ENCODE data around the gene GSTA4.
"Not testable (repeated sequence)": the region's sequence is repeated elsewhere in the genome, so short reads cannot be mapped to it uniquely, and the experiment has no call there.

GSTA4 gene

DNA sequence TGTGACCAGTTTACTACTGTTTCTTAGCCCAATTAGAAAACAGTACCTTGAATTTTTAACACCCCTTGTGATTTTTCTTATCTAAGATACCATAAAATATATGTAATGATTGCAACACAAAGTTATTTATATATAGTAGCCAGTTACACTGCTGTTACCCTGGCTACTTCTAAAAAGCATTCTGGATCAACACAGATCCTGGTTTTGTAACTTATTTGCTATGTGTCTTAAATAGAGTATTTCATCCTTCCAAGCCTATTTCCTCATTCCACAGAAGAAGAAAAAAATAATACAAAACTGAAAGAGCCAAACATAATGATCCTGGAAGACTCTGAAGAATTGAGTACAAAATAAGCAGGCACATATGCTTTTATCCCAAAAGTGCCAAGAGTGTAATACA, 19.0 kb upstream of the GSTA4 start:
- DNase-seq (ENCODE audit: low read depth in 3 of 3), result no peak

DNA sequence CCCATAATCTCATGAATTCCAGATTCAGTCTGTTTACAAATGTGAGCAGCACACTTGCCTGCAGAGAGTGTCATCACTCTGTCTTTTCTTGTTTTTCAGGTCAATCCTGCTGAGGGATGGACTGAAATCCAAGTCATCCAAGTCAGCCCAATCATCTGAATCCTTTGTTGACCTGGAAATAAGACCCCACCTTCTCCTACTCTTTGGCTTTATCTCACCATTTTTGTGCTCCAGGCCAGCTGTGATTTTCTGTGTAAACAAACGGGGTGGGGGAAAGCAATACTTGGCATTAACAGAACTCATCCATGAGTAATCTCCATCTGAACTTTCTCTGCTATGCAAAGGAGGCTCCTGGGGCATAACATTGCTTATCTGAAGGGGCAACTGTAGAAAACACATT, 16.9 kb upstream of the GSTA4 start:
- DNase-seq (ENCODE audit: low read depth in 3 of 3), result no peak

DNA sequence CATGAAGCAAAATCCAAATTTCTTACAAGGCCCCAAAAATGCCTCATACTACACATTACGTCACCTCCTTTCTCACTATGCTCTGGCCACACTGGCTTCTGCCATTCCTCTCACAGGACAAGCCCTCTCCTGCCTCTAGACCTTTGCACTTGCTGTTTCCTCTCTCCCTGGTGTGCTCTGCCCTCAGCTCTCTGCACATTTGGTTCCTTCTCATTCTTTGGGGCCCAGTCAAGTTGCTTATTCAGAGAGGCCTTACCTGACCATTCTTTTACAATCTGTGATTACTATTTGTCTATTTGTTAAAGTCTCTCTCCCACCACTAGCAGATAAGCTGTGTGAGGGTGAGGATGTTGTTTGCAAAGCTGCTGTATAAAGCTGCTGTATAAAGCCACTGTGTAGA, 15.4 kb upstream of the GSTA4 start:
- DNase-seq (ENCODE audit: low read depth in 3 of 3), result no peak

DNA sequence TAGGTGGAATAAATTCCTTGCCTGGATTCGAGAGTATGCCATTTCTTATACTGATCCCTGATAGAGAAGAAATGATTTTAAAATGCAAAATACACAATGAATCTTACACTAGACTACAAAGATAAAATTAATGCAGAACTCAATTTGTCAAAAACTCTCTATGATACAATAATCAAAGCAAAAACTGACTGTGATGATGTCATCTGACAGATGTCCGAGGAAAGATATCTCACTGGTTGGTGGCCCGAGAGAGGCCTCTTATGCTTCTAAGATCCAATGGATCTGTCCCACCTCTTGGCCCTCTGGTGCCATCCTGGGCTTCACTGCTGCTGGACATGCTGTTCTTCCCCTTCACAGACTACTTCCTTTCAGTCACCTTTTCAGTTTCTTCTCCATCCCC, 14.4 kb upstream of the GSTA4 start:
- no peak for DNase-seq (ENCODE audit: low read depth in 3 of 3)

DNA sequence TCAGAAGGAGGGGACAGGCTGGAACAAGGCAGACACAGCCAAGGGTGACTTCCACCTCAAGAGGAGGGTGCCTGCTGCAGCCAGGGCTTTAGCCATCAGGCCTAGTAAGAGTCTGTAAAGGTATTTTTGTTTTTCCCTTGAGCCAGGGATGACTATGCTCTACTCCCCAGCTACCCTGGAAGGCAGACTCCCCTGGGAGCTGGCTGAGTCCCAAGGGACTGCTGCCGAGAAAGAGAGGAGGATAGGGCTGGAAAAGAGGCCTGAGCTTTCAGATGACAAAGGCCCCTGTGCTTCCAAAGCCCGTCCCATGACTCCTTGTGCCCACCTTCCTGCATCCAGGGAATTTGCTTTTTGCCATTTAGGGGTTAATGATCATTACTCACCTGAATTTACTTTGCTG, 14.0 kb upstream of the GSTA4 start:
- DNase-seq (ENCODE audit: low read depth in 3 of 3), result no peak

DNA sequence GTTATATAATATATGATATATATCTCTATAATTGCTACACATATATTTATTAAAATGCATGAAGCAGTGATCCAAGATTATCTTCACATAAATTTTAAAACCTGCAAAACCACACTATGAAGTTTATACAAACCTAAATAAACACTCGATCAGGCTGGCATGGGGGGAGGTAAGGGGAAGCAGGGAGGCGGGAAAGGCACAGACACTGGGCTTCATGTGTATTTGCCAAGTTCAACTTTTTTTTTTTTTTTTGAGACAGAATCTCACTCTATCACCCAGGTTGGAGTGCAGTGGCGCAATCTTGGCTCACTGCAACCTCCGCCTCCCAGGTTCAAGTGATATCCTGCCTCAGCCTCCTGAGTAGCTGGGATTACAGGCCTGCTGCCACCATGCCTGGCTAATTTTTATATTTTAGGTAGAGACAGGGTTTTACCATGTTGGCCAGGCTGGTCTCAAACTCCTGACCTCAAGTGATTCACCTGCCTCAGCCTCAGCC, 13.2 kb upstream of the GSTA4 start:
- not testable (repeated sequence) for DNase-seq (ENCODE audit: low read depth in 3 of 3)

DNA sequence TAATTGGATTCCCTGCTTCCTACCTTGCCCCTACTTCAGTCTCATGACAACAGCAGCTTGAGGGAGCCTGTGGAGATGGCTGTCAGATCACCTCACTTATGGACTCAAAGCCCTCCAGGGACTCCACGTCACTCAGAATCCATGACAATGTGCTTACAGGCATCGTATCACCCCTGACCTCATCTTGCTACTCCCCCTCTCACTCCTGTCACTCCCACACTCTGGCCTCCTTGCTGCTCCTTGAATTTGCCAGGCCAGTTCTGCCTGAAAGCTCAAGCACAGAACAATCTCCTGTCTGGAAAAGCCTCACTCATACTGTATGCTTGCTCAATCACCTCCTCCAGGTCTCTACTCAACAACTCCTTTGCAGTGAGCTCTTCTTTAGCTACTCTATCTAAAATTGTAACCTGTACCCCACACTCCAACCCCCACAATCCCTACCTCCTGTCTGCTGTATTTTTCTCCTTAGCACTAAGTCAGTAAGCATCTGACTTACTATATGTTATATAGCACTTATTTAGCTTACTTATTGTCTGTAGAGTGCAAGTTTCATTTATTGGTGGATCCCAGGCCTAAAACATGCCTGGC, 10.7 kb upstream of the GSTA4 start:
- no peak for DNase-seq (ENCODE audit: low read depth in 3 of 3)

DNA sequence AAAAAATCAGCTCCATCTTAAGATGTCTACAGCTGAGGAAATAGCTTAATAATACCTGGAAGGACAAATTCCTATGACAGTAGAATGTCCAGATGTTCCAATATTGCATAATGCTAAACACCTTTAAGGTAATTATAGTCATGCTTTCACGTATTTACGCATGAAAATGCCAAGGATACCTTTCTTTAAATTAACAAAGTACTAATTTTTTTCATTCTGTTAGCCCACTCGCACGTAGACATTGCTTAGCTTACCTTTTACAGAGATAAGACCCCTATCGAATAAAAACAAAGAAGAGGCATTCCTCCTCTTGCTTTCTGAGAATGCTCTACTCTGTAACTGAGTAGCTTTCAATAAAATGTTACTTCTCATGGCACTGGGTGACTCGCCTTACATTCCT, 4.4 kb upstream of the GSTA4 start:
- no peak for DNase-seq (ENCODE audit: low read depth in 3 of 3)

DNA sequence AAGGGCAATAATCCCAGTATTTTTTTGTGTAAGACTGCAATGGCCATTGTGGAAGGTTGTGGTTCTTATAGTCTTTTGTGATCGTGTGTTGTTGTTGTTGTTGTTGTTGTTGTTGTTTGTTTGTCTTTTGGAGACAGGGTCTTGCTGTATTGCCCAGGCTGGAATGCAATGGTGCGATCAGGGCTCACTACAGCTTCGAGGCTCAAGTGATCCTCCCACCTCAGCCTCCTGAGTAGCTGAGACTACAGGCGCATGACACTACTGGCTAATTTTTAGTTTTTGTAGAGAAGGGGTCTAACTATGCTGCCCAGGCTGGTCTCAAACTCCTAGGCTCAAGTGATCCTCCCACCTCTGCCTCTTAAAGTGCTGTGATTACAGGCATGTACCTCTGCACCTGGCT, 3.5 kb upstream of the GSTA4 start:
- DNase-seq (ENCODE audit: low read depth in 3 of 3), result no peak

DNA sequence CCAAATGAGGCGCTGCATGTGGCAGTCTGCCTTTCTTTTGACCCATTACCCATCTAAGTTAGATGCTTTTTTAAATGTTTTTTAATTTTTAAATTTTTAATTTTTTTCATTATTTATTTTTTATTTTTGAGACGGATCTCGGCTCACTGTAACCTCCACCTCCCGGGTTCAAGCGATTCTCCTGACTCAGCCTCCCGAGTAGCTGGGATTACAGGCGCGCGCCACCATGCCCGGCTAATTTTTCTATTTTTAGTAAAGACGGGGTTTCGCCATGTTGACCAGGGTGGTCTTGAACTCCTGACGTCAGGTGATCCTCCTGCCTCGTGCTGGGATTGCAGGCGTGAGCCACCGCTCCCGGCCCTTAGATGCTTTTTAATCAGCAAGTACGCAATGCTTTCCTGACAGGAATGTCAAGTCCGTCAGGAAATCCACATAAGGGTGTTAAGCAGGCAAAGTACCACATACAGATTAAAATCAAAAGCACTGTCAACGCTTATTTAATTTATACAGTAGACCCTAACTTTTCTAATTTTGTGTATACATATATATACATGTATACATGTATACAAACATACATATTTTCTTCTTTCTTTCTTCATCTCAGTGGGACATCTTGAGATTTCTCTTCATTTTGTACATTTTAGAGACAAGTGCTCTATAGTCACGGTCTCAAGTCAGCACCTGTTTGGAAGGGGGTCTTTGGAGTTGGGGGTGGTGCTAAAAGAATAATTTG, 995 bp upstream of the GSTA4 start:
- no peak for DNase-seq (ENCODE audit: low read depth in 3 of 3)

DNA sequence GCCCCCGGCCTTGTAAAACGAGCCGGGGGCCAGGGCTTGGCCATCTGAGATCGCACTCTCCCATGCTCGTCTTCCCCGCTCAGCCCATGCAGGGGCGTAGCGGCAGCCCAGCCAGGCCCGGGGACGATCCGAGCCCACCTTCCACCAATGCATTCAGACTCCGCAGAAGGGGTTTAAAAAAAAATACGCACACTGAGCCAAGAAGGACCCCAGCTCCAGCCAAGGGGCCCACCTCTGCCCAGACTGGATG, 320 bp downstream of the GSTA4 start:
- DNase-seq (ENCODE audit: low read depth in 3 of 3), result peak in 1 of 3 experiments; percentile 35

DNA sequence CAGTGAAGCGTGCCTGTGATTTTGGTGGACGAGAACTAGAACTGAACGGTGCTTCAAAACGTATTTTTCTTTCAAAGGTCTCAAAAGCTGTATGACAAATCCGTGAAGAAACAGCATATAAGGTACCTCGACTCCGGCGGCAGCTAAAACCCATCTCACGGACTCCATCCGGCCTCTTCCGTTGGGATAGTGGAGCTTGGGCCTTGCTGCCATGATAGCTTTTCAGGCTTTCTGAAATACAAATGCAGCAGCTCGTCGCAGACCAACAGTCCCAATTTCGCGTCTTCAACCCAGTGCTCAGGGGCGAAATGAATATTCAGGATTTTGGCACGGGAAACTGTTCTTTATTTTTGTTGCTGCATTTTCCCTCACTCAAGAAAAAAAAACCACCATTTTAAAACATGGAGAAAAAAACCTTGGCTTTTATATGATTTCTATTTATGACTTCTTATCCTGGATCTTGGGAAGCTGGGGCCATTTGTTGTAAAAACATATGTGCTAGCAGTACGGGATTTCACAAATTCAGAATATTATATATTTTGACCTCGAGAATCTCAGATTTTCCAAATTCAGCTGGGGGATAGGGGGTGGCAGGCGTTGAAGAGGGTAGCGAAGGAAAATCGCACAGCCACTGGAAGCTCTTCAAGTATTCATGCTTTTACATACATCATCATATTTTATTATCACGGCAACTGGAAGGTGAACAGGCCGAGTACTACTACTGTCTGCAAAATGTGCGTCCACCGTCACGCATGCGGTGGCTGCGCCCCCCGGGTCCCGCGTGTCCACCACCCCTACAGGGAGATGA, 849 bp downstream of the GSTA4 start:
- no peak for DNase-seq (ENCODE audit: low read depth in 3 of 3)

DNA sequence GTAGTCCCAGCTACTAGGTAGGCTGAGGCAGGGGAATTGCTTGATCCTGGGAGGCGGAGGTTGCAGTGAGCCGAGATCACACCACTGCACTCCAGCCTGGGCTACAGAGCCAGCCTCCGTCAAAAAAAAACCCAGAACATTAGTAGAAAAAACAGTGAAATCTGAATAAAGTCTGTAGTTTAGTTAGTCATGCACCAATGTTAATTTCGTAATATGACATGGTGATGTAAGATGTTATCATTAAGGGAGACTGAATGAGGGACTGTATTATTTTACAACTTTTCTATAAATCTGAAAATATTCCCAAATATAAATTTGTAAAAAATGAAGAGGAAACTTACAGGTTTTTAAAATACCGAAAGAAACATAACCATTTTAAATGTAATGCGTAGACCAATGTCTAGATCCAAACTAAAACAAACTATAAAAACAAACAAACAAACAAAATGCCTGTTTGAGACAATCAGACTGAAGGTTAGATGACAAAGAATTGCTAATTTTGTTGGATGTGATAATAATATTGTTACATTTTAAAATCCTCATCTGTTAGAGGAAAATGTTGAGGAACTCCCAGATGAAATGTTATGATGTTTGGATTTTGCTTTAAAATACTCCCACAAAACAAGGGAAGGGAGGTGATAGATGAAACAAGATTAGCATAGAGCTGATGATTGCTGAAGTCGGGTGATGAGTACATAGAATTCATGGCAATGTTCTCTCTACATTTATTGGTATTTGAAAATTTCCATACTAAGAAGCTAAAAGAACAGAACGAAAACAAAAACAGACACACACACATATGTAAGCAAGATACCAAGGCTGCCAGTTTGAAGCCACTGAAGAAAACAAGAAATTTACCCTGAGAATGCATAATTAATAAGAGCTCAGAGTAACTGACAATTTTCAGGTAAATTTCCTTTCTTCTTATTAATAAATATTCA, 1.8 kb downstream of the GSTA4 start:
- no peak for DNase-seq (ENCODE audit: low read depth in 3 of 3)

DNA sequence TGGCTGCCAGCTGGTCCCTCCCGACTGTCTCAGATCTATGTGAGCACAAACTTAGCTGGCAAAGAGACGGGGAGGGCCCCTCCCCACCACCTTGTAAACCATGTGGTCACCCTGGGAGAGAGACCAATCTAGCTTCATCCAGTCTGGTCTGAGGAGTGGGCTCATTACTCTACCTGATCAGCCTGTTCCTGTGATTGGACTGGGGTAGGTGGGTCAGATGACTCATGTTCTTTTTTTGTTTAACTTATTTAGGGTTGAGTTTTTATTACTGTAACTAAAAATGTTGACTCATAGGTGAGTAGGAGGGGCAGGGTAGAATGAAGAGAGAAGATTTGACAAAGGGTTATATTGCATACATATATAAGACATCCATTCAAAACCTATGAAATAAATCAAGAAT, 4.7 kb downstream of the GSTA4 start:
- no peak for DNase-seq (ENCODE audit: low read depth in 3 of 3)

DNA sequence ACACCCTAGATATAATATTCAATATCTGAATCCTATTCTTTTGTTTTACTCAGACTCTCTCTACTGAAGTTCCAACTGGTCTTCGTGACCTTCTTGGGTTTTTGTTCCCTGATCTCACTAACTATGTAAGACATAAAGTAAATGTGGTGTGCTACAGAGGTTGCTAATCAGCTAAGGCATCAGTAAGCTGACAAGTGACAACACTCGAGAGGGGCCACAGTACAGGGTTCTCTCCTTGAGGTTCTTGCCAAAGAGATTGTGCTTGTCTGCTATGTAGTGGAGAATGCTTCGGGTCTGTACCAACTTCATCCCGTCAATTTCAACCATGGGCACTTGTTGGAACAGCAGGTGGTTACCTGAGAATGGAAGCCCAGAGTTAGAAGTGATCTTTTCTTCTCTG, 9.9 kb downstream of the GSTA4 start:
- DNase-seq (ENCODE audit: low read depth in 3 of 3), result no peak

DNA sequence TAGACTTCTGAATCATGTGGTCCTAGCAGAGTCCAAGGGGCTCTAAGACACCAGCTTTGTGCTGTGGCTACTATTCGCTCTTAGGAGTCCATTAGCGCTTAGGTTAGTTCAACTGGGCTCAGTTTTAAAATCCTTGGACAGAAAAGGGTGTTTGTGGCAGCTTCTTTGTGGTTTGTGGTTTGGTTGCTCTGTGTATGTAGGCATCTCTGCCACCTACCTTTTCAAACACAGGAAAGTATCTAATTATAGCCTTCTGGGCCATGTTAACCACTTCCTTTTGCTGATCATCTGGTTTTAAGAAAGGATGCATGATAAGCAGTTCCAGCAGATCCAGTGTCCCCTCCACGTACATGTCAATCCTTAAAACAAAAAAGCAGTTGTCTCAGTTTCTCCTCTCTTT, 10.8 kb downstream of the GSTA4 start:
- no peak for DNase-seq (ENCODE audit: low read depth in 3 of 3)

DNA sequence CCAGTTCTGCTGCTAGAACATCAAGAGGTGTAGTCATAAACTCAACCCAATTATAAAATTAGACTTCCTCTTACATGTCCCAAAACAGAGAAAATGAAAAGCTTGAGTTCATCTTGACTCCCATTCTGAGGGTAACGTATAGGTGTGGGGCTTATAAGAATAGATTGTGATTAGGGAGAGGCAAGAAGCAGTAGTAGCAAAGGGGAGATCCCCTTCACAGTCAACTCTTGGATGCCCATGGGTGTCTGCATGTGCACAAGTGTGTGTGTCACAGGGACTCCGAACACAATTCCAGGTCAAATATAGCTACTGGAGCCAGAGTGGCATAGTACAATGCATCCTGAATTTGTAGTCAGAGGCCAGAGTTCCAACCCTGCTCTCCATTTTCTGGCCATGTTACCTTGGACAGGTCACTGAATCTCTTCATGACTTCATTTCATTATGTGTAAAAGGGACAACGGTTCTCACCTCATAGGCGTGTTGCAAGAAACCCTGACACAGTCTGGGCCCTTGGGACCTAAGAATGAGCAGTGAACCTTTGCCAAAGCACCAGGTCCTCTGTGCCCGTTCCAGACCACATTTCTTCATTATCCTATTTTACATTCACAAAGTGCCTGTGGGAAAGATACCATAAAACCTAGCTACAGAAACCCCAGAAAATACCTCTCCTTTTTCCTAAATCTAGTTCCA, 11.8 kb downstream of the GSTA4 start:
- no peak for DNase-seq (ENCODE audit: low read depth in 3 of 3)

DNA sequence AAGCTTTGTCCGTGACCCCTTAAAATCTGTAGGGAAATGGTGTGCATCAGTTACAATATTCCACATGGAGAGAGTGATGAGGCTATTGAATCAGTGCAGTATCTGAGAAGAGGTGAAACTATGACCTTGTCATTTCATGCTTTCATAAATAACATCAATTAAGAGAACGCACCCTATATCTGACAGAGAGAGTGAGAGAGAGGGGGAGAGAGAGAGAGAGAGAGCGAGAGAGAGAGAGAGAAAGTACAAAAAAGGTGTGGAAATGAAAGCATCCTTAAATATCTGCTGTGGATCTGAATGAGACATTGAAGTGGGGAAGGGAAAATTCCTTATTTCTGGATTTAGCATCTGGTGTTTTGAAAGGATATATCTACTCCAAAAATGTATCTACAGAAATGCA, 12.4 kb downstream of the GSTA4 start:
- no peak for DNase-seq (ENCODE audit: low read depth in 3 of 3)

DNA sequence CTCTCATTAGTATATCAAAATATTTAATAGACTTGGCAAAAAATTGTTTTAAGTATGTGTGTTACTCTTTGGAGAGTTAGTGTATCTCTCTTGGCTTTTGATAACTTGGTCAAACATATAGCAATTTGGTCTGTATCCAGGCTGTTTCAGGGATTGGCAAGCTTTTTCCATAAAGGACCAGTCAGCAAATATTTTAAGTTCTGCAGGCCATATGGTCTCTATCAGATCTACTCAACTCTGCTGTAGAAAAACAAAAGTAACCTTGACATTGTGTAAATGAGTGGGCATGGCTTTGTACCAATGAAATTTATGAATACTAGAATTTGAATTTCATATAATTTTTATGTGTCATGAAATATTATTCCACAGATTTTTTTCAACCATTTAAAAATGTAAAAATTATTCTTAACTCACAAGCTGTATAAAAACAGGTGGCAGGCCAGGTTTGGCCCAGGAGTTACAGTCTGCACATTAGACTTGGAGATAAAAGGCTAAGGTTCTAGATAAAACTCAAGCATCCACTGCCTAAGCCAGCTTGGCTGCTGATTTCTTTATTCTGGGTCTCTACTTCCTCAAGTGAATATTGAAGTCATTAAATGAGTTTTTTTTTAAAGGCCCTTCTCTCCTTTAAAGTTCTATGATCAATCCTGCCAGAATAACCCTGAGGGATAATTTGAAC, 13.7 kb downstream of the GSTA4 start:
- no peak for DNase-seq (ENCODE audit: low read depth in 3 of 3)

DNA sequence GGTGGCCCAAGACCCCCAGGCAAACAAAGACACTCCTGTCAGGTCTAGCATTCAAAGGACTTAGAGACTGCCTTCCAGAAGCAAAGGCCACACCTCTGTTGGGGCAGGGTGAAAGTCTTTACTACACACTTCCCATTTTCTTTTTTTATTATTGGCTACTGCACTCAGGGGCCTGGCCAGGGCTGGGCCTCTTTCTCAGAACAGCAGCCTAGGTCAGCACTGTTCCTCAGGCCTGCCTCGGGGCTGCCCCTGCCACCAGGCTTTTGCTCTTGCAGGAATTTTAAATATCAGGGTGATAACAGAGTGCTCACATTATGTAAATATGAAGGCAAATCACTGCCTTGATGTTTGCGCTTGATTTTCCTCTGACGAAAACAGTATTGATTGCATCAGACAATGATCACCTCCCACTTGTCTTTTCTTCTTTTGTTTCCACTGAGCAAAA, 18.5 kb downstream of the GSTA4 start:
- DNase-seq (ENCODE audit: low read depth in 3 of 3), result peak in 1 of 3 experiments; percentile 34

DNA sequence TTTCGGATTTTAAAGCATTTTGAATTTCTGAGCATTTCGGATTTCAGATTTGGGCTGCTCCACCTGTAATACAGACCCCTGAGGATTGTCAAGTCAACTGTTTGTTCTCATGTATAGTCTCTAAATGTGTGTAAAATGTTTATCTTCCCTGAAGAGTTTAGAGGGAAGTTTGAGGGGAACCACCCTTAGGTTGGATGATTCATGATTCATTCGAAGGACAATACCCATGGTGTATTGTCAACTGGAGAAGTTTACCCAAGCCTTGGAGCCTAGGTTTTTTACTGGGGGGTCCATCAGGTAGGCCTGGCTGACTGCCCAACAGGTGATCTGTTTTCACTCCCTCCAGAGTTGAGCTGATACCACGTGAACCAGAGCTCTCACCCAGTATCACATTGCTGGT, 18.9 kb downstream of the GSTA4 start:
- DNase-seq (ENCODE audit: low read depth in 3 of 3), result no peak
